Measurements from ENCODE around the gene LRRN1. TPM values are rescaled to one million over a fixed set of nuclear protein-coding genes. Genes with fewer than 3 reads are reported as not detected.

LRRN1 gene
- total RNA-seq, 1 experiment from 2014 or later: 1.2 TPM

- Mint-ChIP-seq H3K9me3 (ENCODE audit: unreplicated experiment) (no peaks in the 10 kb centered on the region), H3K27me3 (ENCODE audit: insufficient read depth, unreplicated experiment) (no peaks in the 10 kb centered on the region), H3K36me3 (ENCODE audit: insufficient read depth, unreplicated experiment) (no peaks in the 10 kb centered on the region), H3K4me1 (ENCODE audit: insufficient read depth, unreplicated experiment) (peaks cover 7% of the 10 kb centered on the region), H3K27ac (ENCODE audit: low read depth, unreplicated experiment) (no peak overlapping the region), H3K4me3 (ENCODE audit: unreplicated experiment) (peak overlapping the region; percentile 77)
- no TSS peak for BruUV-seq (replicated peaks)
- ChIA-PET POLR2A (no interaction called here), CTCF (interaction anchor here (0.5 to 1.5 kb wide), 6 partner anchors 24 to 492 kb away, joined by 3 read pairs; no protein-coding TSS in a partner anchor)
- intact Hi-C loops (cut with micrococcal nuclease): no loop called here
- no peak for DNase-seq (ENCODE audit: unreplicated experiment)
- TF ChIP-seq CTCF (IDR thresholded peaks at IDR 0.05; ENCODE audit: unreplicated experiment): no peak
Measured at GRCh38 chr3:3800080-3800455, 837 bp downstream of the LRRN1 start.

- H3K4me3 Mint-ChIP-seq (ENCODE audit: unreplicated experiment): peak overlapping the region; percentile 77
- H3K27me3 Mint-ChIP-seq (ENCODE audit: insufficient read depth, unreplicated experiment): no peaks in the 10 kb centered on the region
- H3K36me3 Mint-ChIP-seq (ENCODE audit: insufficient read depth, unreplicated experiment): no peaks in the 10 kb centered on the region
- DNase-seq (ENCODE audit: unreplicated experiment): no peak
- TF ChIP-seq CTCF (IDR thresholded peaks at IDR 0.05; ENCODE audit: unreplicated experiment): no peak
- CTCF ChIA-PET: interaction anchor here (0.7 to 1.5 kb wide), 6 partner anchors 23 to 600 kb away, joined by 3 read pairs; no protein-coding TSS in a partner anchor
- H3K9me3 Mint-ChIP-seq (ENCODE audit: unreplicated experiment): no peaks in the 10 kb centered on the region
- peaks cover 7% of the 10 kb centered on the region for H3K4me1 Mint-ChIP-seq (ENCODE audit: insufficient read depth, unreplicated experiment)
- intact Hi-C loops (cut with micrococcal nuclease): no loop called here
- no TSS peak for BruUV-seq (replicated peaks)
- POLR2A ChIA-PET: no interaction called here
- no peak overlapping the region for H3K27ac Mint-ChIP-seq (ENCODE audit: low read depth, unreplicated experiment)
Measured at GRCh38 chr3:3800685-3801493, 1.7 kb downstream of the LRRN1 start.

GRCh38 chr3:3801494-3801841, 2.2 kb downstream of the LRRN1 start:
- BruUV-seq (replicated peaks): no TSS peak
- Mint-ChIP-seq H3K4me1 (ENCODE audit: insufficient read depth, unreplicated experiment) (peaks cover 7% of the 10 kb centered on the region), H3K27ac (ENCODE audit: low read depth, unreplicated experiment) (no peak overlapping the region), H3K4me3 (ENCODE audit: unreplicated experiment) (no peak overlapping the region), H3K9me3 (ENCODE audit: unreplicated experiment) (no peaks in the 10 kb centered on the region), H3K27me3 (ENCODE audit: insufficient read depth, unreplicated experiment) (no peaks in the 10 kb centered on the region), H3K36me3 (ENCODE audit: insufficient read depth, unreplicated experiment) (no peaks in the 10 kb centered on the region)
- ChIA-PET POLR2A (no interaction called here), CTCF (interaction anchor here (0.7 to 0.8 kb wide), 4 partner anchors 127 to 613 kb away, joined by 3 read pairs; no protein-coding TSS in a partner anchor)
- DNase-seq (ENCODE audit: unreplicated experiment): no peak
- intact Hi-C loops (cut with micrococcal nuclease): no loop called here
- no peak for TF ChIP-seq CTCF (IDR thresholded peaks at IDR 0.05; ENCODE audit: unreplicated experiment)

GRCh38 chr3:3802046-3802445, 2.8 kb downstream of the LRRN1 start:
- intact Hi-C loops (cut with micrococcal nuclease): no loop called here
- CTCF ChIA-PET: interaction anchor here (0.7 to 0.8 kb wide), 2 partner anchors 196 to 614 kb away, joined by 3 read pairs; no protein-coding TSS in a partner anchor
- H3K4me1 Mint-ChIP-seq (ENCODE audit: insufficient read depth, unreplicated experiment): peaks cover 7% of the 10 kb centered on the region
- no peak for TF ChIP-seq CTCF (IDR thresholded peaks at IDR 0.05; ENCODE audit: unreplicated experiment)
- no peak overlapping the region for H3K4me3 Mint-ChIP-seq (ENCODE audit: unreplicated experiment)
- no peak overlapping the region for H3K27ac Mint-ChIP-seq (ENCODE audit: low read depth, unreplicated experiment)
- BruUV-seq (replicated peaks): no TSS peak
- H3K9me3 Mint-ChIP-seq (ENCODE audit: unreplicated experiment): no peaks in the 10 kb centered on the region
- no peak for DNase-seq (ENCODE audit: unreplicated experiment)
- H3K36me3 Mint-ChIP-seq (ENCODE audit: insufficient read depth, unreplicated experiment): no peaks in the 10 kb centered on the region
- POLR2A ChIA-PET: no interaction called here
- H3K27me3 Mint-ChIP-seq (ENCODE audit: insufficient read depth, unreplicated experiment): no peaks in the 10 kb centered on the region

Data from MCF 10A (cell line).